K562 (cell line): ENCODE measurements around the gene PTTG1IP. TPM values are rescaled to one million over a fixed set of nuclear protein-coding genes. Genes with fewer than 3 reads are reported as not detected.
A peak's percentile ranks its signal among the peaks of the same experiment; 100 is the strongest.

Experiments
- CHD2 ChIP-seq: IDR thresholded peaks from 2 replicates; pipeline ENCODE4 v1.6.1; 2011; ENCODE audit warnings: low read depth, low read length
- E2F8 ChIP-seq: fragments of 450-650 bp; IDR thresholded peaks from 2 replicates; pipeline ENCODE4 v1.7.1; 2018; ENCODE audit warnings: mild to moderate bottlenecking, low read depth; ENCODE audit not compliant: partially characterized antibody
- GATAD2A ChIP-seq: fragments of 450-650 bp; IDR thresholded peaks from 2 replicates; pipeline ENCODE4 v1.6.1; 2017
- HBP1 ChIP-seq: fragments of 450-650 bp; formaldehyde crosslinking; IDR thresholded peaks from 2 replicates; pipeline ENCODE4 v1.4.0; 2022; ENCODE audit warnings: missing genetic modification characterization
- MNT ChIP-seq, 2 experiments: fragments of 450-650 bp; conservative IDR thresholded peaks; 2 replicates each; pipeline ENCODE4 v1.6.1; 2017; ENCODE audit warnings: mild to moderate bottlenecking in 2 of 2, moderate library complexity in 2 of 2
- OTX1 ChIP-seq: fragments of 450-650 bp; formaldehyde crosslinking; IDR thresholded peaks from 2 replicates; pipeline ENCODE4 v1.4.0; 2022; ENCODE audit warnings: mild to moderate bottlenecking
- PTBP1 ChIP-seq: fragments of 200-400 bp; formaldehyde crosslinking; IDR thresholded peaks from 2 replicates; pipeline ENCODE4 v1.6.1; 2017; ENCODE audit warnings: low read depth, low read length
- REST ChIP-seq, 2 experiments: fragments of 450-650 bp; formaldehyde crosslinking in 1 of 2; IDR thresholded peaks; 2 replicates each; pipeline versions ENCODE4 v1.4.0 to v1.6.1; 2014 to 2020; ENCODE audit warnings: mild to moderate bottlenecking in 2 of 2, borderline replicate concordance in 1 of 2, low read depth in 1 of 2
- SOX6 ChIP-seq: fragments of 450-650 bp; IDR thresholded peaks from 2 replicates; pipeline ENCODE4 v1.6.1; 2014; ENCODE audit warnings: mild to moderate bottlenecking
- TEAD1 ChIP-seq, 2 experiments: fragments of 450-650 bp in 1 of 2; sonication (generic) in 1 of 2; formaldehyde crosslinking; IDR thresholded peaks; 2 replicates each; pipeline versions ENCODE4 v1.4.0 to v1.8.0; 2020 to 2022; ENCODE audit warnings: mild to moderate bottlenecking in 2 of 2, missing genetic modification reagents in 1 of 2
- ZNF639 ChIP-seq, 2 experiments: fragments of 200-800 bp in 1 of 2; sonication (Bioruptor generic) in 1 of 2; sonication (generic) in 1 of 2; formaldehyde crosslinking in 1 of 2; IDR thresholded peaks in 1 of 2; conservative IDR thresholded peaks in 1 of 2; 2 replicates each; pipeline versions ENCODE4 v1.5.0 to v1.6.1; 2016 to 2020; ENCODE audit warnings: missing compliant biosample characterization in 1 of 2, missing genetic modification characterization in 1 of 2, missing genetic modification reagents in 1 of 2
- polyA plus RNA-seq, 8 experiments: library from polyadenylated mRNA; depleted of rRNA in 4 of 8; stranded (reverse) in 5 of 8; unstranded in 3 of 8; fragments of >200 nt; fragmentation: Nextera tagmentation in 2 of 8; fragmentation: Illumina TruSeq in 1 of 8; extraction: Ambion mirVana in 2 of 8; extraction: Trizol in 1 of 8; gene quantifications; 2 replicates each; pipeline versions ENCODE4 v1.2.1 to v1.2.3, GENCODE V29; 2011 to 2014; ENCODE audit warnings: inconsistent platforms in 1 of 8, missing spikeins in 1 of 8
- total RNA-seq, 7 experiments: library from RNA; depleted of rRNA in 6 of 7; stranded (reverse); fragments of >200 nt in 6 of 7; fragmentation: Illumina TruSeq in 2 of 7; extraction: Trizol in 2 of 7; gene quantifications; 2 replicates each; pipeline versions ENCODE4 v1.2.1 to v1.2.3, GENCODE V29; 2011 to 2021; ENCODE audit warnings: low replicate concordance in 1 of 7

PTTG1IP gene
- total and polyA plus RNA-seq, 9 of the 15 experiments (the other 6 are each of a cell fraction or from before 2014, with no cell fraction given), result 5.0 to 99.3 (median 82.4) TPM

GRCh38 chr21:44817506-44817880 is 56.0 kb downstream of the PTTG1IP start (continued):
- TF ChIP-seq REST (IDR thresholded peaks at IDR 0.05; ENCODE audit: borderline replicate concordance) (no peak), REST (CRISPR knock-in tag; IDR thresholded peaks at IDR 0.05; ENCODE audit: low read depth) (no peak), SOX6 (no peak), ZNF639 (CRISPR knock-in tag; conservative IDR thresholded peaks at IDR 0.05 in 1 of 2, IDR thresholded peaks at IDR 0.05 in 1 of 2) (no peak), E2F8 (no peak), GATAD2A (no peak), OTX1 (CRISPR knock-in tag) (no peak), HBP1 (no peak), PTBP1 (0 out of 2 replicates have a peak, but pooled peaks have one; percentile 25), CHD2 (no peak; the same call in 1 of the 2 replicates), TEAD1 (CRISPR knock-in tag; IDR thresholded peaks at IDR 0.05) (no peak), MNT (conservative IDR thresholded peaks at IDR 0.05) (peak in 1 of 2 experiments; percentile 72; a peak in 2 of 4 replicates)
